NB4 (cell line): Measurements from ENCODE around the gene SUPT20H.

ENCODE experiments used
- CTCF ChIP-seq: IDR thresholded peaks from one replicate; pipeline ENCODE4 v1.5.1; 2012; ENCODE audit warnings: low read depth, low read length
- MYC ChIP-seq: IDR thresholded peaks from 2 replicates; pipeline ENCODE4 v1.6.1; 2011; ENCODE audit warnings: low read depth, low read length
- POLR2A ChIP-seq: IDR thresholded peaks from 2 replicates; pipeline ENCODE4 v1.6.1; 2011; ENCODE audit warnings: mild to moderate bottlenecking; ENCODE audit not compliant: insufficient read length; ENCODE audit errors: extremely low read depth

- TF ChIP-seq CTCF (no peak), POLR2A (no peak), MYC (no peak)
These were observed 12.5 kb upstream of the SUPT20H start for GRCh38 chr13:37072024-37072423.
